Measurements from ENCODE around the gene RANGRF. TPM values are rescaled to one million over a fixed set of nuclear protein-coding genes. Genes with fewer than 3 reads are reported as not detected.

The RANGRF gene
- total and polyA plus RNA-seq, 4 donors: 9.2 to 40.5 (median 28.6) TPM

- no peak for DNase-seq (ENCODE audit: low read depth in 4 of 6, low spot score in 6 of 6)
- no CpG with 5 or more reads among the region's 1 CpG for WGBS (ENCODE audit: insufficient coverage)
- no peak overlapping the region for H3K27ac ChIP-seq (ENCODE audit: low read depth, low read length)
These were observed 16.0 kb upstream of the RANGRF start for GRCh38 chr17:8272421-8272820.

GRCh38 chr17:8273884-8274444 lies 14.5 kb upstream of the RANGRF start:
- no CpG with 5 or more reads among the region's 4 CpGs for WGBS (ENCODE audit: insufficient coverage)
- H3K36me3 ChIP-seq (ENCODE audit: control insufficient read depth, insufficient read depth, low read length): peaks cover 17% of the 10 kb centered on the region
- H3K9me3 ChIP-seq (ENCODE audit: control insufficient read depth, insufficient read depth, low read length): no peaks in the 10 kb centered on the region
- no peak for DNase-seq (ENCODE audit: low read depth in 4 of 6, low spot score in 6 of 6)
- no peak overlapping the region for H3K4me3 ChIP-seq (ENCODE audit: low read depth, low read length)
- H3K4me1 ChIP-seq (ENCODE audit: control insufficient read depth, insufficient read depth, low read length): no peaks in the 10 kb centered on the region
- H3K27ac ChIP-seq (ENCODE audit: low read depth, low read length): no peak overlapping the region
- H3K27me3 ChIP-seq (ENCODE audit: control insufficient read depth, insufficient read depth, low read length): no peaks in the 10 kb centered on the region

More at GRCh38 chr17:8272421-8272820, 16.0 kb upstream of the RANGRF start:
- Histone ChIP-seq H3K9me3 (ENCODE audit: control insufficient read depth, insufficient read depth, low read length) (no peaks in the 10 kb centered on the region), H3K27me3 (ENCODE audit: control insufficient read depth, insufficient read depth, low read length) (no peaks in the 10 kb centered on the region), H3K4me1 (ENCODE audit: control insufficient read depth, insufficient read depth, low read length) (no peaks in the 10 kb centered on the region), H3K36me3 (ENCODE audit: control insufficient read depth, insufficient read depth, low read length) (peaks cover 28% of the 10 kb centered on the region), H3K4me3 (ENCODE audit: low read depth, low read length) (no peak overlapping the region)

DNA sequence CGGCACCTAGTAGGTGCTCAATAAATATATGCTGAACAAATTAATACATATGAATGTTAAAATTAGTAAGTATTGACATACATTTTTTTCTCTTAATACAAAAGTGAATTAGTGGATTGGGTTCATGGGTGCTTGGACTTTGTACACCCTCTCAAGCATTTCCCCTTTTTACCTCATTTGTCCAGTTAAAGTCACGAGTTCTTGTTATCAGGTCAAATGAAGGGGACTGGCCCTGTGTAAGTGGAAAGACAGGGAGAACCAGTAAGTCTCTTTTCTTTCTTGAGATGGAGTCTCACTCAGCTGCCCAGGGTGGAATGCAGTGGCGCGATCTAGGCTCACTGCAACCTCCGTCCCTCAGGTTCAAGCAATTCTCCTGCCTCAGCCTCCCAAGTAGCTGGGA lies 13.7 kb upstream of the RANGRF start:
- no peaks in the 10 kb centered on the region for H3K27me3 ChIP-seq (ENCODE audit: control insufficient read depth, insufficient read depth, low read length)
- WGBS (ENCODE audit: insufficient coverage): 100% methylated on average over 3 of the region's 5 CpGs
- H3K27ac ChIP-seq (ENCODE audit: low read depth, low read length): no peak overlapping the region
- H3K4me1 ChIP-seq (ENCODE audit: control insufficient read depth, insufficient read depth, low read length): no peaks in the 10 kb centered on the region
- H3K4me3 ChIP-seq (ENCODE audit: low read depth, low read length): no peak overlapping the region
- H3K36me3 ChIP-seq (ENCODE audit: control insufficient read depth, insufficient read depth, low read length): peaks cover 9% of the 10 kb centered on the region
- no peak for DNase-seq (ENCODE audit: low read depth in 4 of 6, low spot score in 6 of 6)
- no peaks in the 10 kb centered on the region for H3K9me3 ChIP-seq (ENCODE audit: control insufficient read depth, insufficient read depth, low read length)

DNA sequence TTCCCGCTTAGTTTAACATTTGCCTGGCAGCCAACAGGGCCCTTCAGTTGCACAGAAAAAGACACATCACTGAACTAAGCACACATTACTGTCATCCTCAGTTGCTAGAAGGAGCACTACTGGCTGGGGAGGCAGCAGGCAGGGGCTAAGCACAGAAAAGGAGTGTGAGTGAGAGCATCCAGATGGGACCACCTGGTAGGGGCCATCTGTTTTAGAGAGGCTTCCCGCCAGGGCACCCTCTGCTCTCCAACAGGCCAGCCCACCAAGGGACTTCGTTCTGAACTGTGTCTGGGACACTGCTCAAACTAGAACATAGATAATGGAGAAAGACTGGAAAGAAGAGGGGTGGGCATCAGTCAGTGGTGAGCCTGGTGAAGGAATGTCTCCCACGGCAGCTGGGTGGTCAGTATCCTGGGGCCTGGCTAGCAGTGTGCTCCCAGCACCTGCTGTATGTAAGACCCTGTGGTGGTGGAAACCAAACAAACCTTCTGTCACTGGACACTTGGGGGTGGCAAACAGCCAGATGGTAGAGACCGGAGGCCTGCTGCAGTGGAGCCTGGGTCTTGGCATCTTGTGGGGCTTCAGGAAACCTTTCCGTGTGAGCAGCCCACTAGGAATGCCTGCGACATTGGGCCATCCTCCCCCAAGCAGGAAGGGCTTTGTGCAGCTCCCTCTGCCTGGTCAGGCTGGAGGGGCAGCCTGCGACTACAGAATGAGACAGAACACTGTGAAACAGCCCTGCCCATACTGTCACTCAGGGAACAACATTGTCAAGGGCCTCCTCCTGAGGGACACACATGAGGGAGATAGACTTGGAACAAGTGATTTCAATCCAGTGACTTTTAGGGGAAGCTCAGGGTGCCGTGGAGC lies 12.8 kb upstream of the RANGRF start:
- no peak for DNase-seq (ENCODE audit: low read depth in 4 of 6, low spot score in 6 of 6)
- no peak overlapping the region for H3K27ac ChIP-seq (ENCODE audit: low read depth, low read length)
- no peaks in the 10 kb centered on the region for H3K27me3 ChIP-seq (ENCODE audit: control insufficient read depth, insufficient read depth, low read length)
- no peaks in the 10 kb centered on the region for H3K9me3 ChIP-seq (ENCODE audit: control insufficient read depth, insufficient read depth, low read length)
- peaks cover 3% of the 10 kb centered on the region for H3K36me3 ChIP-seq (ENCODE audit: control insufficient read depth, insufficient read depth, low read length)
- WGBS (ENCODE audit: insufficient coverage): 77% methylated on average over 6 of the region's 9 CpGs
- H3K4me3 ChIP-seq (ENCODE audit: low read depth, low read length): no peak overlapping the region
- no peaks in the 10 kb centered on the region for H3K4me1 ChIP-seq (ENCODE audit: control insufficient read depth, insufficient read depth, low read length)

DNA sequence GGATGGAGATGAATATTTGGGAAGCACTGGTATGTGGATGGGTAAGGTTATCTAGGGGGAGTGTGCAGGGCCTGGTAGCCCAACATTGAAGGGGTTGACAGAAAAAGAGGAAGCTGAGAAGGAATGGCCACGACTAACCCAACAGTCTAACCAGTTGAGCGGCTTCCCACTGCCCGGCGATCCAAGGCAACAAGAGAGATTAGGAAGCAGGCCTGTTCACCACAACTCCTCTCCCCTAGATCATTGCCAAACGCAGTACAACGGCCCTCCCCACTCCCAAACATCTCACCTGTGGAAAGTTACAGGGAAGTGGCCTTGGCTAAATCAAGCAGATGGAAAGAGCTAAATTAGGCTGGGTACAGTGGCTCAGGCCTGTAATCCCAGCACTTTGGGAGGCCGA lies 11.2 kb upstream of the RANGRF start:
- H3K27me3 ChIP-seq (ENCODE audit: control insufficient read depth, insufficient read depth, low read length): no peaks in the 10 kb centered on the region
- WGBS (ENCODE audit: insufficient coverage): 100% methylated on average over 1 of the region's 7 CpGs
- no peak overlapping the region for H3K4me3 ChIP-seq (ENCODE audit: low read depth, low read length)
- DNase-seq (ENCODE audit: low read depth in 4 of 6, low spot score in 6 of 6): no peak
- H3K36me3 ChIP-seq (ENCODE audit: control insufficient read depth, insufficient read depth, low read length): no peaks in the 10 kb centered on the region
- H3K27ac ChIP-seq (ENCODE audit: low read depth, low read length): no peak overlapping the region
- H3K9me3 ChIP-seq (ENCODE audit: control insufficient read depth, insufficient read depth, low read length): no peaks in the 10 kb centered on the region
- H3K4me1 ChIP-seq (ENCODE audit: control insufficient read depth, insufficient read depth, low read length): no peaks in the 10 kb centered on the region

DNA sequence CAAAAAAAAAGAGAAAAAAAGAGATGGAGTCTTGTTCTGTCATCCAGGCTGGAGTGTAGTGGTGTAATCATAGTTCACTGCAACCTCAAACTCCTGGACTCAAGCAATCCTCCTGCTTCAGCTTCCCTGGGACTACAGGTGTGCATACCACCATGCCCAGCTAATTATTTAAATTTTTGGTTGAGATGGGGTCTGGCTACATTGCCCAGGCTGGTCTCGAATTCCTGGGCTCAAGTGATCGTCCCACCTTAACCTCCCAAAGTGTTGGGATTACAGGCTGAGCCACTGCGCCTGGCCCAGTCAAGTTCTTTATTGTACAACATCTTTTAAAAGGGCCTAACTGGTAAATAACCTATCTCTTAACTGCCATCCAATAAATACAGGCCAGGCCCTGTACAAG lies 6.1 kb upstream of the RANGRF start:
- H3K4me1 ChIP-seq (ENCODE audit: control insufficient read depth, insufficient read depth, low read length): no peaks in the 10 kb centered on the region
- H3K27ac ChIP-seq (ENCODE audit: low read depth, low read length): no peak overlapping the region
- no peaks in the 10 kb centered on the region for H3K27me3 ChIP-seq (ENCODE audit: control insufficient read depth, insufficient read depth, low read length)
- no peak overlapping the region for H3K4me3 ChIP-seq (ENCODE audit: low read depth, low read length)
- WGBS (ENCODE audit: insufficient coverage): no CpG with 5 or more reads among the region's 3 CpGs
- H3K36me3 ChIP-seq (ENCODE audit: control insufficient read depth, insufficient read depth, low read length): no peaks in the 10 kb centered on the region
- DNase-seq (ENCODE audit: low read depth in 4 of 6, low spot score in 6 of 6): no peak
- H3K9me3 ChIP-seq (ENCODE audit: control insufficient read depth, insufficient read depth, low read length): no peaks in the 10 kb centered on the region

DNA sequence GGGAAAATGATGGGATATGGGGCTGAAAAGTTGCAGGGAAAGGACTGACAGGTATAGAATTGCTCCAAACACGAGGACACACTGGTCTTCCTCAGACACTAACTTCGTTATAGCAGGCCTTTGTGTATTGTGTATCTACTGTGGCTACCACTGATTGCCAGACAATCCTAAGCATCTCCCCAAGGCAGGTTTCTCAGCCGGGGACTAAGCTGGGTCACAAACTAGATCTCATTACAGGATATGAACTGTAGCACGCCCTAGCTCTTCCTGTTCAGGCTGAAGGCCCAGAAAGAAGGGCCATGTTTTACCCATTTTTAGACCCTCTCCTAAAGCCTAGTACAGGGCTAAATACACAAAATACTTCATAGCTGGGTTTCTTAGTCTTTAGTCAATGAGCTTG lies 5.1 kb upstream of the RANGRF start:
- Histone ChIP-seq H3K27ac (ENCODE audit: low read depth, low read length) (no peak overlapping the region), H3K9me3 (ENCODE audit: control insufficient read depth, insufficient read depth, low read length) (no peaks in the 10 kb centered on the region), H3K4me1 (ENCODE audit: control insufficient read depth, insufficient read depth, low read length) (peaks cover 6% of the 10 kb centered on the region), H3K36me3 (ENCODE audit: control insufficient read depth, insufficient read depth, low read length) (no peaks in the 10 kb centered on the region), H3K27me3 (ENCODE audit: control insufficient read depth, insufficient read depth, low read length) (no peaks in the 10 kb centered on the region), H3K4me3 (ENCODE audit: low read depth, low read length) (no peak overlapping the region)
- no peak for DNase-seq (ENCODE audit: low read depth in 4 of 6, low spot score in 6 of 6)
- WGBS (ENCODE audit: insufficient coverage): 64% methylated on average over 2 of the region's 4 CpGs

DNA sequence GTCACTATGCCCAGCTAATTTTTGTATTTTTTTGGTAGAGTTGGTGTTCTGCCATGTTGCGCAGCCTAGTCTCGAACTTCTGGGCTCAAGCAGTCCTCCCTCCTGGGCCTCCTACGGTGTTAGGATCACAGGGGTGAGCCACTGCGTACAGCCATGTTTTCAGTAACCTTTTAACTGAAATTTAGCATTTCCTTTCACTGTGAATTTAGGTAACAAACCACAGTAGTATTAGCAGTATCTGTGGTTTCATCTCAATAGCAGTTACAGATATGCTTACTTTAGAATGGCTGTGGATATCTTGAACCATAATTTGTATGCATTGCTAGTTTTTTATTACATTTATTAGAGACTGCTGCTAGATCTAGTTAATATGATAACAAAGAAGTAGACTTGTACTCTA lies 4.3 kb upstream of the RANGRF start:
- Histone ChIP-seq H3K4me3 (ENCODE audit: low read depth, low read length) (no peak overlapping the region), H3K36me3 (ENCODE audit: control insufficient read depth, insufficient read depth, low read length) (no peaks in the 10 kb centered on the region), H3K27me3 (ENCODE audit: control insufficient read depth, insufficient read depth, low read length) (no peaks in the 10 kb centered on the region), H3K9me3 (ENCODE audit: control insufficient read depth, insufficient read depth, low read length) (no peaks in the 10 kb centered on the region), H3K27ac (ENCODE audit: low read depth, low read length) (no peak overlapping the region), H3K4me1 (ENCODE audit: control insufficient read depth, insufficient read depth, low read length) (peaks cover 8% of the 10 kb centered on the region)
- WGBS (ENCODE audit: insufficient coverage): no CpG with 5 or more reads among the region's 4 CpGs
- no peak for DNase-seq (ENCODE audit: low read depth in 4 of 6, low spot score in 6 of 6)

GRCh38 chr17:8285270-8286181 lies 2.9 kb upstream of the RANGRF start:
- no peaks in the 10 kb centered on the region for H3K27me3 ChIP-seq (ENCODE audit: control insufficient read depth, insufficient read depth, low read length)
- 87% methylated on average over 6 of the region's 10 CpGs for whole genome bisulfite sequencing (ENCODE audit: insufficient coverage)
- no peaks in the 10 kb centered on the region for H3K9me3 ChIP-seq (ENCODE audit: control insufficient read depth, insufficient read depth, low read length)
- H3K4me3 ChIP-seq (ENCODE audit: low read depth, low read length): no peak overlapping the region
- peaks cover 2% of the 10 kb centered on the region for H3K36me3 ChIP-seq (ENCODE audit: control insufficient read depth, insufficient read depth, low read length)
- DNase-seq (ENCODE audit: low read depth in 4 of 6, low spot score in 6 of 6): no peak
- peaks cover 19% of the 10 kb centered on the region for H3K4me1 ChIP-seq (ENCODE audit: control insufficient read depth, insufficient read depth, low read length)
- no peak overlapping the region for H3K27ac ChIP-seq (ENCODE audit: low read depth, low read length)
